DLD1 (cell line): ENCODE results near the gene EN1.

ENCODE experiments used
- in situ Hi-C: cut with HindIII; loops from 2 replicates; pipeline ENCODE4 v1.10.0; 2017; ENCODE audit warnings: low sequenced_read_pairs

Gene EN1

DNA sequence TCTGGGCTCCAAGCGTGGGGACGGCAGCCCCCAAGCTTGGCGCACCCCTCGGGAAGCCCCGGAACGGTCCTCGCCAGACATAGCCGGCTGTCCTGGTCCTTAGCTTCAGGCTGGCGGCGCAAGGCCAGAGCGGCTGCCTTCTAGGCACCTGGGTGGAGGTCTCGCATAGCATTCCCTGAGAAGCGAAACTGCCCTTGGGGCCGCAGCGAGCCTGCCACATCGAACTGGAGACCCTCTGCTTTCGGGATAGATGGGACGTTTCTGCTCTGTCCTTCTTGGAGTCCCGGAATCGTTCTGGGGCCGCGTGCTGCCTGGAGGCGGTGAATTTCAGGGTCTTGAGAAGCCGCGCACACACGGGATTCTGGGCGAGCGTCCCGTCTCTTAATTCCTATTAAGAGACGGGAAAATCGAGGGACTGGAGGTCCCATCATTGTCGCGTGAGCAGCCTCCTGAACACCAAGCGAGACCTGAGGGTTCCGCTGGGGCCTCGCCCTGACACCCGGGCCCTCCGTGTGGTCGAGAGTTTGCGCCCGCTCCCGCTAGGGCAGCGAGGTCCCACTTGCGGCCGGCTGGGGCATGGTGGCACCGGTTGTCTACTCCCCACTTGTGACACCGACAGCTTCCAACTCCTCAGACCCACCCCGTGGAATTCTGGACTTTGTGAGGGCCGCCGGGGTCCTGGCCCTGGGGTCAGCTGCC is 9.7 kb upstream of the EN1 start:
- in situ Hi-C loops = loop anchor here (25.0 kb wide), 1 partner anchor 820 kb away; no protein-coding TSS in a partner anchor

DNA sequence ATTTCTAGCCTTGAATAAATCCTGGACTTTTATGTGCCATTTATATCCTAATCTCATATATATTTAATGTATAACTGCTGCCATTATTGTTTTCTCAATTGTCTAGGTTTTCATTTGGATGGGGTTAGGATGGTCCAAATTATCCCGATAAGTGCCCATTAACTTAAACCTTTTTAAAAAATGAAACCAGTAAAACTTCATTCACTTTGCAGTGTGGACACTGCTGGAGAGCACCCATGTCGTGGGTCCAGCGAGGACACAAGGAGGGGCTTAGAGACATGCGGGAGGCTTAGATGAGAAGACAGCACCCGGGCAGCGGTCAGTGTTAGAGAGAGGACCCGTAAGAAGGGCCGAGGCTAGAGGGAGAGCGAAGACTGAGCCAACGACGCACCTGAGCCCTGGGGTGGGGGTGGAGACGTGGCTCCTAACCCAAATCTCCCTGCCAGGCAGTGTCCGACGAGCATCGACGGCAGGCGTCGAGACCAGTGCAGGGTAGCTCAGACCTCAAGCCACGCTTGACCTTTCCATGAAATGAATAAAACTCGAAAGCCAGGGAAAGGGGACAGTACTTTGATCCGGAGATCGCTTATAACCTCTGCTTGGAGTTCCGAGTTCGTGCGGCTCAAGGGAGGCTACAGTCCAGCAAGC is 9.0 kb upstream of the EN1 start:
- in situ Hi-C loops = loop anchor here (25.0 kb wide), 1 partner anchor 819 kb away; no protein-coding TSS in a partner anchor

DNA sequence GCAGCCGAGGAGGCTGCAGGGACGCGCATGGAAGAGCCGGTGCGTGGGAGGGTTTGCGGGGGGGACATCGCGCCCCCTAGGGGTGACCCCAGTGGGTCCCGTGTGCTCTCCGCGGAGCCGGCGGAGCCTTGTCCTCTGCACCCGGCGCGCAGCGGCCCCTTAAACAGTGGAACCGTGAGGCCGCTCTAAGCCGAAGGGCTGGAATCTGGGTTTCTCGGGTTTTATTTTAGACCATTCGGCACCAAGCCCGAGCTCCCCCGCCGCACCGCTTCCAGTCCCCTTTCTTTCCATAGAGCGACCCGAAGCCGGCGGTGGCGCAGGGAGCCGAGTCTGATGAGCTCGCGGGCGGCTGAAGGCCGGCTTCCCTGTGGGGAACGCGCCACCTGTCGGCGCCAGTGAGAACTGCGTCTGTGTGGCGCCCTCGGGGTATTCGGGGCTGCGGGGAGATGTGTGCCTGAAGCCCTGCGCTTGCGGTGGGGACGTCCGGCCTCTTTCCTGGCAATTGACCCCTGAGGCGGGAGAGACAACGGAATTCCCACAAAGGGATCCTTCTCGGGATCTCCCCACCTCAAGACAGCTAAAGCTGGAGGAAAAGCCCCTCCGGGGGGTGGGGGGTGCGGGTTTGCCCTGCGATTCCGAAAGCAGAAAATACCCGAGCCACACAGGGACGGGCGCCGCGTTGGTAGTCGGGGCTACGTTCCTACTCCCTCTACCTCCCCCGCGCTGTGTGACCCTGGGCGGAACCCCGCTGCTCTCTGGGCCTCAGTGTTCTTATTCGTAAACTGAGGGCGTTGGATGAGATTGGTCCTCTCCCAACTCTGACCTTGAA is 8.2 kb upstream of the EN1 start:
- in situ Hi-C loops = loop anchor here (25.0 kb wide), 1 partner anchor 818 kb away; no protein-coding TSS in a partner anchor

DNA sequence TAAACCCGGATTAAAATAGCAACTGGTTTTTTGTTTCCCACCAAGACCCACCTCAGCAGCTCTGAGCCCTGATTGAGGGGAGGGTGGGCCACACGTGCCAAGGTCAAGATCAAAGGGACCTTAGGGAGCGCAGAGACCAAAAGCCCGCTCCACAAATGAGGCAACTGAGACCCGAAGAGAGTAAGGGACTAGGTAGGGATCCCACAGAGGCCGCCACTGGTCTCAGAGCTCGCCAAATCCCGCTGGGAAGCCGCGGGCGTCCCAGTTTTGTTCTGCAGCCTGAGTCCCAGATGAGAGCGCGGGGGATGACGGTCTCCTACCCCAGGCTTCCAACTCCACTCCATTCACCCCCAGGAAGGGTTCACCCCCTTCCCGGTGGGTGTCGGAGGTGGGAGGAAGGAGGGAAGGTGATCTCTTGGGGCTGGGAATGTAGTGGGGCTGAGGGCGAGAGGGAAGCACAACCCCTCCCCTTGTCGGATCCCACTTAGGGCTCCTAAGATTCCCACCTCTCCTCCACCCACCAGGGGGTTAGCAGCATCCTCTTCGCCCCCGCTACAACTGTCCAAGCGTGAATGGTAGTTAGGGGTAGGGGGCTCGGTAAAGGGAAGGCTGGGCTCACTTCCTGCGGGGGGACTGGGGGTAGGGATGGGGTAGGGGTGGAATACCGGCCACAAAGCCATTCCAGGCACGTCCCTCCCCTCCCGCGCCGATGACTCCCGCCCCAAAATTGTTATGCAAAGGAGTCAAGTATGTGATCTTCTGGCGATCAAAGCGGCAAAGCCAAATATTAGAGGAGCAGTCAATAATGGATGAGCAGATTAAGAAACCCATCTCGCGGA is 7.3 kb upstream of the EN1 start:
- in situ Hi-C loops = loop anchor here (25.0 kb wide), 1 partner anchor 817 kb away; no protein-coding TSS in a partner anchor

DNA sequence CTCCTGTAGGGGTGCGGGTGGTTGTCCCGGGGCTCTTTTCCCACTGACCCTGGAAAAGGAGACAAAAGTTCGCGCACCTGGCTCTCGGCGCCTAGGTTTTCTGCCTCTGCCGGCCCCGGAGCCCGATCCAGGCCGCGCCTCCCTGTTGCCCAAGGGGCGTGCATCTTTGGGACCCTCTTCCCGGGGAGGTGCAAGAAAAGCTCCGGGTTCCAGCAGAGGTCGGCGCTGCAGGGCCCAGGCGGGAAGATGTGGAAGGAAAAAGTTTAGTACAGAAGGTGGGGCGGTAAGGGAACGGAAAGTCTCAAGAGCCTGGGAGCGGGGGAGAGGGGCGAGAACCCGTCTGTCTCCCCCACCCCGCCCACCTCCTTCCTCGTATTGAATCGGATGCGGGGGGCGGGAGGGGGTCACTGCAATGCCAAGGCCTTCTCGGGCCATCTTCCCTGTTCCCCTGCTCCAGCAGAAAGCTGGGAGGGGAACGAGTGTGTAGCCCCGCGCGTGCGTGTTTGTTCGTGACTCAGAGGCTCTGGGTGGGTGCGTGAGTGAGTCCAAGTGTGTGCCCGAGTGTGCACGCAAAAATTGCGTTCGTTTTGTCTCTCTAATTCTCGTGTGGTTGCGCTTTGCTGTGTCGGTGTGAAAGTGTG is 6.3 kb upstream of the EN1 start:
- in situ Hi-C loops = loop anchor here (25.0 kb wide), 1 partner anchor 816 kb away; no protein-coding TSS in a partner anchor

DNA sequence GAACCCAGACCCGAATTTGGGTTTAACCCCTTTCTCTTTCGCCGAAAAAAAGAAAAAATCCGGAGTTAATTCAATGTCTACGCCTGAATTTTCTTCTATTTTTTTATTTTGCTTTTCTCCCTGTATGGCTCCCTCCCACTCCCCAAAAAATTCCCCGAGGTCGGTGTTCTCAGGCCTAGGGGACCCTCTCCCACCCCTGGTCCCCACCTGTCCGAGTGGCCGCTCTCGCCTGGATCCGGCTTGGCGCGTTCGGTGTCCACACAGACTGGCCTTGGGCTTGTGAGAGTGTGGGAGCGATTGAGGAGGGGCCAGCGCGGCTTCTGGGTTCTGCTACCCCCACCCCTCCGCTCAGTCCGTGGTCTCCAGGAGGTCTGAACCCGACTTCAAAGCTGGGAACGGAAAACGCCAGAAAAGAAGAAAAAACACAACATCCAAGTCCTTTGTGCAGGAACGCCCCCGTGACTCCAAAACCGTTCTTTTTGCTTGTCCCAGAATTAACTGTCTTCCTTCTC is 5.7 kb upstream of the EN1 start:
- in situ Hi-C loops = loop anchor here (25.0 kb wide), 1 partner anchor 816 kb away; no protein-coding TSS in a partner anchor

DNA sequence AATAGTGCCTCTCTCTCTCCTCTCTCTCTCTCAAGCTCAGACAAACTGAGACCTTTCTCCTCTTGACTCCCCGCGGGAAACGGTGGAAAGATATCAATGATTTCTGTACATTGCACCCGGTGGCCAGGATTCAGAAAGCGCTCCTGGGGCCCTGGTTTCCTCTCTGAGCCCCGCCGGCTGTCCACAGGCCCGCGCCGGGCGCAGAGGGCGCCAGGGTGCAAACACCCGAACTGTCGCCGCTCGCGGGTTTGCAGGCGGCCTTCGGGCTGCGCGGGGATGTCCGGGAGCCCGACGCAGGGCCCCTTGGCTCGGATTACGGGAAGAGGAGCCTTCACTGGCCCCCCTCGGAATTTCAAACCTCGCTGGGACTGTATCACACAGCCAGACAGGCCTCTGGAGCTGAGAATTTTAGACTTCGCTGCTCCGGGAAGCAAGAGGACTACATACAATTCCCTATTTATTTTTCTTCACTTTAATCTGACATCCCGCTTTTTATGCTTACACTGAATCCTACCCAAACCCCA is 5.2 kb upstream of the EN1 start:
- in situ Hi-C loops = loop anchor here (25.0 kb wide), 1 partner anchor 815 kb away; no protein-coding TSS in a partner anchor

DNA sequence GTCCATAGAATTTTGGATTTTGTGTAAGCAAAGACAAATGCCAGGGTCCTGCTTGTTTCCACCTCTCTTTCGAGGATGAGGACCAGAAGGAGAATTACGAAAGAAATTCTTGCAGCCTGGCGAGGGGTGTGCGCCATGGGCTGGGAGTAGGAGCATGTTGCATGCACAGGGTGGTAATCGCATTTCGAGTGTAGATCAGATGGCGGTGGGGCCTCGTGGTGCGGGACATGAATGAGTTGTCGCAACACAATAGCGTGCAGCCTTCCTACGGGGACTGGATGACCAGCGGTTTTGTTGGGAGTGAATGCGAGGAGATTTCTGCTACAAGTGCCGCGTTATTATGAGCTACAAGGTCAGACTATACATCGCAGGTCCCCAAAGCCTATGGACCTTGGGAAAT is 4.2 kb upstream of the EN1 start:
- in situ Hi-C loops = loop anchor here (25.0 kb wide), 1 partner anchor 814 kb away; no protein-coding TSS in a partner anchor

DNA sequence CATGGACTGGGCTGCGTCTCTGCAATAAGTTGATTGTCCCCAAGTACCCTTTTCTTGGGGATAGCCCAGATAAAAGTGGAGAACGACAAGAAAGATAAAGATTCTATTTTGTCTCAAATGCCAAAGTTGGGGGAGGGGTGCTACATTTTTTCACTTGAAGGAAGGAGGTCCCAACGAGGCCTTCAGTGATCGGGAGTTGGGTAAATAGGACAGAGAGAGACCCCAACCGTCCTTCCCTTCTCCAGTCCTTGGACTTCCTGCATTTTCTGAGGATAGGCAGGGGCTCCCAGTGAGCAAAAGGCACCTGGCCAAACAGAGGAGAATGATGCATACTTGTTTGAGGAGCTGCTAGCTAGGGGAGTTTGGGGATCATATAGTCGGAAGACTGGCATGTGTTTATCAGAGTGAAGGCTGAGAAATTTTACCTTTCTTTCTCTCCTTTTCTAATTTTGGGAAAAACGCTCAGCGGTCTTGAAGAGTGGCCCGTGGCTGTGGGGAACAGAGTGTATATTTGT is 3.5 kb upstream of the EN1 start:
- in situ Hi-C loops = loop anchor here (25.0 kb wide), 1 partner anchor 814 kb away; no protein-coding TSS in a partner anchor

DNA sequence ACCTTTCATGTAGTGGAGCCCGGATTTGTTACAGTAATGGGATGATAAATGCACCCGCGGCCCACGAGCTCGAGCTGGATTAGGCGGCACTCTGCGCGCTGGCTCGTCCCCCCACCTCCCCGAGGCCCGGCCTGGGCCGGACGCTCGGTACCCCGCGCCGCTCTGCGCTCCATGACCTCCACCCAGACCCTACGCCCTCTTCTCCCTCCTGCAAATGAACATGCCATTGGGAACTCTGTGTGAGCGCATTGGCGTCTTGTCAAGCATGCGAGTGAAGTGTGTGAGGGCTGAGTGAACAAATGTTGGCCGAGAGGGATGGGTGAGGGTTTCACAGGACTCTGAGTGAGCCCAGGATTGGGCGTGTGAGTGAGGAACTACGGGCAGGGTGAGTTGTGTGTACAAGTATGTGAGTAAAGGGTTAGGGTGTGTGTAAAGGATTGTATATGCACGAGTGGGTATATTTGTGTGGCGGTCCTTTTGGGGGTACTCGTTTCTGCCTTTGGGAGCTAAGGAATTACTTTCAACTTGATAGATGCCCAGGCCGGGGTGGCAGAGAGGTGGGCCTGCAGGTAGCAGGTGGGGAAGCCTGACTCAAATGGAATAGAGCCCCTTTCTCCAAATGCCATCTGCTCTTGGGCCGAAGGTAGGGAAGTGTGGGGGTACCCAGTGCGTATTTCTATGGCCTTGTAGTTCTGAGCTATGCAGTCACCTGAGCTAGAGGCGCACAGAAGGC is 2.9 kb upstream of the EN1 start:
- in situ Hi-C loops = loop anchor here (25.0 kb wide), 1 partner anchor 813 kb away; no protein-coding TSS in a partner anchor

DNA sequence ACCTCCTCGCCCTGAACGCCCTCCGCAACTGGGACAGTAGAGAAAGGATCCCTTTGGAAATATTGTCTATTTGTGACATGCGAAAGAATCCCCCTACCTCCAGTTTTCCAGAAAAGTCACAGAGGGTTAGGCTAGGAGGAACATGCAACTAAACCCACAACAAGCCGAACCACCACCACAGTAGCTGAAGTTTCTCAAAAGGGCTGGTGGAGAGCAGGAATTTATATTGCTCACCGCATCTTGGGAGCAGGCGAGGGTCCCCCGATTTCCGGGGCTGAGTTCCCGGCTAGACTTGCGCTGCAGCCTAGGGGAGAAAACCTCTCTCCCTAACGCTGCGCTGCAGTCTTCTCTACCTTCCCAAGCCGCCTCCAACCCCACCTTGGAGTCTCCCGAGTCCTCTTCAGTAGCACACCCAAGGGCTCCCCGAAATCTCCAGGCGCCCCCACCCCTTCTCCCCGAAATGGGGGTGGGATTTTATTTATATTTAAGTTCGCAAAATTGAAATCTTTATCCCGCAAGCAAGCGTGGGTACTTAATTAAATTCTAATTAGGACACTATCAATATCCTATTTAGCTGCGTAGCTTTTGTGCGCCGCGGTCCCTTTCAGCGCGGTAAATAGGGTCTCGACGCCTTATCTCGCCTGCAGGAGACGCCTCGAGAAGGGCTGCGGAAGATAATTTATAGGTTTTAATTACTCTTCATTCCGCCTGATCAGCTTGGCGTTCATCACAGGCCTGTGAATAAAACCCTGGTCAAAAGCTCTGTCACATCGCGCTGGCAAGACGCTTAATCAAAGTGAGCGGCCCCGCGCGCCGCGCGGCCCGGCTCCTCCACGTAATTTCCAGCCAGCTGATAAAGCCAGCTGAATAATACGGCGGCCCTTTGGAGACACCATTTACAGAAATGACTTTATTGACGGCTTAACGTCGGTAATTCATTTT is 2.0 kb upstream of the EN1 start:
- in situ Hi-C loops = loop anchor here (25.0 kb wide), 1 partner anchor 812 kb away; no protein-coding TSS in a partner anchor

DNA sequence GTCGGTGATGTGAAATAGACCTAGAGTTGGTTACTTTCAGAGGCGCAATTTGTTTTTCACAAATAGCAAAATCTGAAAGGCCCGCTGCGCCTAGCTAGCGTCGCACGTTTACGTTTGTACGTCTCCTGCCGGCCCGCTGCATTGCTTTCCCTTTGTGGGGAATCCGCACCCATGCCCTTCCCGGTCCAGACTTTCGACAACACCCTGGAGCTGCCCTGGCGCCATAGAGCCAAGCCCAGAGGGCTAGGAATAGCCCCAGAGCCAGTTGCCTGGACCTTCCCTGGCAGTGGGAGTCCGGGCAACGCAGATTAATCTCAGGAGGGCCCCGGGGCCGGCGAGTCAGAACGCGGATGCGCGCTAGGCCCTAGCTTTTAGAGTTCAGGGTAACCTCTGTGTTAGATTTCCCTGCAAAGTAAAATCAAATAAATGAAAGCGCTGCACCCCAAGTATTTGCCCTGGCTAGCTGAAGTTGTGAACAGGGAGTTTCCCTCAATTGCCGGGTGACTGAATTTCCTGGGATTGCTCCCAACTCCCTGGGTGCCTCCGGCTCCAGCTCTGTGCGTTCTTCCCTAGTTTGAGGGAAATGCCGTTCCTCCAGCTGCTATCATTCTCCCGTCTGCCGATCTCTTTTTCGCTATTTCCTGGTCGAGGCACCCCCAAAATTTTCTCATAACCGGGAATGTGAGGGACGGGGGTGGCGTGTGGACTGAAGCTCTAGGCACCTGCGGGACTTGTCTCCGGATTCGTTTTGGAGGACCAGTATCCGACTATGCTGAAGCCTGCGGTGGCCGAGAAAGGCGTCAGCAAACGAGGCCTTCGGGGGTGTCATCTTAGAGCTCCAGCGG is 1.2 kb upstream of the EN1 start:
- in situ Hi-C loops = no loop called here

DNA sequence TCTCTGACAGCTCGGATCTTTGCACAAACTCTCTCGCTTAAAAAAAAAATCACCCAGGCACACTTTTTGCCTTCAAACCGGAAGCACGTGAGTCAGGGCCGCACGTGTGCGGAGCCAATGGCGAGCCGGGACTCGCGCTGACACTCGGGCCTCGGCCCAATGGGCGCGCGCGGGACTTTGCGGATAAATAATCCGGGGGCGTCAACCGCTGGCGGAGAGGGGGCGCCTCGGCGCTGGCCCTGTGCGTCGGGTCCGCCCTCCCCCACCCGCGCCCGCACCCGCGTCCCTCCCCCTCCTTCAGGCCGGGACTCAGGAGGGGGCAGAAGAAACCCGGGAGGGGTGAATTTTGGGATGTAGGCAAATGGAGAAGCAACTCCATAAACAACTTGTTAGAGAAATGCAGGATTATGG is 319 bp upstream of the EN1 start:
- in situ Hi-C loops = no loop called here

DNA sequence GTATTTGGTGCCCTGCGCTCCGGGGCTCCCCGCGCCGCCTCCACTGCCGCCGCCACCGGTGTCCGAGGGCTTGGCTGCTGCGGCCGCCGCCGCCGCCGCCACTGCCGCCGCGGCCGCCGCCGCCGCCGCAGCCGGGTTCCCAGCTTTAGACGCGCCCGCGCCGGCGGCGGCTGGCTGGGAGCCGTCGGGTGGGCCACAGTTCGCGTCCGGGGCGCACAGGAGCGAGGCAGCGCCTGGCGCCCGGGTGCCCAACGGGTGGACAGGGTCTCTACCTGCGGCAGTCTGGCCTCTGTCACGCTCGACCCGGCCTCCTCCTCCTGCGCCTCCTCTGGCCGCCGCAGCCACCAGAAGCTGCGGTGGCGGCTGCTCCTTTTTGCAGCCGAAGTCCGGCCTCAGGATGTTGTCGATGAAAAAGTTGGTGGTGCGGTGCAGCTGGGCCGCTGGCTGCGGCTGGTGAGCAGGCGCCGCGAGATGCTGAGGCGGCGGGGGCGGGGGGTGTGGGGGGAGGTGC is 951 bp downstream of the EN1 start:
- in situ Hi-C loops = no loop called here

DNA sequence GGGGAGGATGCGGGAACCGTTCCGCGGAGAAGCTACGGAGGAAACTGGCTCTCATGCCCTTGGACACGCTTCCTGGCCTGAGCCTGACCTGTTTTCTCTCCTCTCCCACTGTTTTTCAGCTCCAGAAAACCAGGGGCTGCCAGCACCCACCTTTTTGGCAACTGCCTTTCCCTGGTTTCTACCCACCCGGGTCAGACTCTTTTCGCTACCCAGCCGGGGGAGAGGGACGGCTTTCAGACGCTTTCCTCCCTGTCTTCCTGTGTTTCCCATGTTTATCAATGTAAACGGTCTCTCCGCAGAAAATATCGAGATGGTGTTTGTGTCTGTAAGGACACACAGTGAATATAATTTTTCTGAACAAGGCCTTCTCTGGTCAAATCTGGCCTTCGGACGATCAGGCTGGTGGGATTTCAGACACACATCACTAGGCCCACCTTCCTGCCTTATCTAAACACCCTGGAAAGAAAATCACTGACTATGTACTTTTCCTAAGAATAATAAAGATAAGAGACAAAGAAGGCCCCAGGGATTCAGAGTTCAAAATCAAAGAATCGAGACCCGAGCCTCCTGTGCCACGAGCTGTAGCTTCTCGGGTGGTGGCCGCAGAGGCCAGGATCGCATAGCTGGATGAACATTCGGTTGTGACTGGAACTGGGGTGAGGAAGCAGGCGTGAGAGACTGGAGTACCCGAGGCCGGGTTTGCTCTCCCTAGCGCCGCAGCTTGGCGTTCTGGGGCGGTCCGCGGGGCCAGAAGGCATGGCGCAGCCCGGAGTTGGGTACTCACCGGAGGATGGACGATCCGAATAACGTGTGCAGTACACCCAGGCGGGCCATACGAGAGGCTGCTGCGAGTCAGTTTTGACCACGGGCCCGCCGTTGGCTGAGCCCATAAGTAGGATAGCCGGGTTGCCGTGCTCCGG is 1.7 kb downstream of the EN1 start:
- in situ Hi-C loops = no loop called here
